Glomerular visceral epithelial cell (primary cell): ENCODE data around the gene SHANK2.

ENCODE experiments used
- DNase-seq: peaks from one replicate; pipeline ENCODE4 v3.0.0-alpha.2; 2016; ENCODE audit errors: extremely low spot score

Gene SHANK2

DNA sequence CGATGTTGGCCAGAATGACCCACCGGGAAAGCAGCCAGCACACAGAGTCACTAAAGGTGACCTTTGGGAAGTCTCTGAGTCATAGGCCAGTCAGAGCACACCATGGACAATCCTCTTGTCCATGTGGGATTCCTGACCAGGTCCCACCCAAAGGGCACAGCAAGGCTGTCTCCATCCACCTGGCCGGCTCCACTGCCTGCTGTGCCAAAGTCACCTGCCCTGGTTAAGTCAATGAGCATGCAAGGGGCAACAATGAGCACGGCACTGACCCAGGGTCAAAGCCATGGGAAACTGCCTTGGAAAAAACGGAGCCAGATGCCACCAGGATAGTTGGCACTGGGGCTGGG, 49.8 kb downstream of the SHANK2 start:
- DNase-seq: no peak
